Stimulated activated CD4-positive, alpha-beta T cell treated with anti-CD3 and anti-CD28 coated beads, TNF-alpha, amount 100 ng/mL, for 24 hours (primary cell): ENCODE results near the gene PI4KA.
"Not testable (repeated sequence)": the region's sequence is repeated elsewhere in the genome, so short reads cannot be mapped to it uniquely, and the experiment has no call there.

Experiments
- DNase-seq, 3 experiments: peaks; one replicate each; pipeline ENCODE4 v3.0.0-alpha.2; 2020; ENCODE audit warnings: low read depth in 3 of 3

Gene PI4KA

GRCh38 chr22:20749453-20749852, 109.2 kb downstream of the PI4KA start:
- DNase-seq = no peak

- DNase-seq = no peak
Measured at GRCh38 chr22:20748731-20749428, 109.7 kb downstream of the PI4KA start.

- no peak for DNase-seq
Measured at GRCh38 chr22:20748082-20748481, 110.5 kb downstream of the PI4KA start.

GRCh38 chr22:20747223-20747622, 111.4 kb downstream of the PI4KA start:
- DNase-seq = no peak

GRCh38 chr22:20746431-20747189, 112.0 kb downstream of the PI4KA start:
- DNase-seq = no peak

- no peak for DNase-seq
Measured at GRCh38 chr22:20745119-20745518, 113.5 kb downstream of the PI4KA start.

GRCh38 chr22:20744456-20744855, 114.2 kb downstream of the PI4KA start:
- no peak for DNase-seq

- no peak for DNase-seq
Measured at GRCh38 chr22:20742764-20743163, 115.8 kb downstream of the PI4KA start.

- peak in 2 of 3 experiments; percentile 5 to 14 for DNase-seq
Measured at GRCh38 chr22:20741634-20742581, 116.7 kb downstream of the PI4KA start.

- DNase-seq = no peak
Measured at GRCh38 chr22:20741008-20741633, 117.5 kb downstream of the PI4KA start.

GRCh38 chr22:20740222-20740951, 118.2 kb downstream of the PI4KA start:
- DNase-seq = no peak

- no peak for DNase-seq
Measured at GRCh38 chr22:20738394-20739089, 120.1 kb downstream of the PI4KA start.

- DNase-seq = not testable (repeated sequence)
Measured at GRCh38 chr22:20736891-20737290, 121.7 kb downstream of the PI4KA start.

- not testable (repeated sequence) for DNase-seq
Measured at GRCh38 chr22:20735356-20736162, 123.1 kb downstream of the PI4KA start.

GRCh38 chr22:20732431-20732830, 126.2 kb downstream of the PI4KA start:
- DNase-seq = not testable (repeated sequence)

- DNase-seq = no peak
Measured at GRCh38 chr22:20729194-20729593, 129.4 kb downstream of the PI4KA start.

GRCh38 chr22:20728523-20729190, 130.0 kb downstream of the PI4KA start:
- no peak for DNase-seq

- DNase-seq = no peak
Measured at GRCh38 chr22:20727118-20728015, 131.2 kb downstream of the PI4KA start.
